ENCODE data around the gene MYOCD. TPM values are rescaled to one million over a fixed set of nuclear protein-coding genes. Genes with fewer than 3 reads are reported as not detected.
A peak's percentile ranks its signal among the peaks of the same experiment; 100 is the strongest.

The MYOCD gene
- total RNA-seq, 1 donor from 2014 or later = 26.5 TPM

- no peaks in the 10 kb centered on the region for H3K4me1 ChIP-seq
- intact Hi-C loops (cut with DNase I) = no loop called here
- no peak overlapping the region for H3K4me3 ChIP-seq
- no peaks in the 10 kb centered on the region for H3K36me3 ChIP-seq
- no peaks in the 10 kb centered on the region for H3K27me3 ChIP-seq
- H3K9me3 ChIP-seq = no peaks in the 10 kb centered on the region
- no peak for TF ChIP-seq POLR2AphosphoS5 (IDR thresholded peaks at IDR 0.05; ENCODE audit: insufficient read depth in 1 of 2, low read depth in 1 of 2)
- no peak for TF ChIP-seq POLR2A (IDR thresholded peaks at IDR 0.05)
- no peak for TF ChIP-seq CTCF (IDR thresholded peaks at IDR 0.05)
- H3K27ac ChIP-seq = no peak overlapping the region
- DNase-seq (ENCODE audit: extremely low spot score in 2 of 2) = no peak
These were observed 72.9 kb downstream of the MYOCD start for GRCh38 chr17:12738624-12739023.

- no peak for TF ChIP-seq POLR2A (IDR thresholded peaks at IDR 0.05)
- no peak for TF ChIP-seq POLR2AphosphoS5 (IDR thresholded peaks at IDR 0.05; ENCODE audit: insufficient read depth in 1 of 2, low read depth in 1 of 2)
These were observed 73.8 kb downstream of the MYOCD start for GRCh38 chr17:12739500-12739899.

GRCh38 chr17:12743046-12743445, 77.4 kb downstream of the MYOCD start:
- TF ChIP-seq POLR2A (IDR thresholded peaks at IDR 0.05) = no peak
- no peak overlapping the region for H3K27ac ChIP-seq
- H3K9me3 ChIP-seq = no peaks in the 10 kb centered on the region
- no peaks in the 10 kb centered on the region for H3K36me3 ChIP-seq
- no peak overlapping the region for H3K4me3 ChIP-seq
- no peaks in the 10 kb centered on the region for H3K27me3 ChIP-seq
- DNase-seq (ENCODE audit: extremely low spot score in 2 of 2) = no peak
- H3K4me1 ChIP-seq = no peaks in the 10 kb centered on the region
- intact Hi-C loops (cut with DNase I) = no loop called here

More at GRCh38 chr17:12739500-12739899, 73.8 kb downstream of the MYOCD start:
- H3K27ac ChIP-seq = no peak overlapping the region
- no peaks in the 10 kb centered on the region for H3K27me3 ChIP-seq
- no peaks in the 10 kb centered on the region for H3K4me1 ChIP-seq
- no peaks in the 10 kb centered on the region for H3K9me3 ChIP-seq
- H3K36me3 ChIP-seq = no peaks in the 10 kb centered on the region
- DNase-seq (ENCODE audit: extremely low spot score in 2 of 2) = no peak
- intact Hi-C loops (cut with DNase I) = no loop called here
- no peak overlapping the region for H3K4me3 ChIP-seq

GRCh38 chr17:12744298-12744697, 78.6 kb downstream of the MYOCD start:
- no peaks in the 10 kb centered on the region for H3K9me3 ChIP-seq
- DNase-seq (ENCODE audit: extremely low spot score in 2 of 2) = no peak
- H3K27me3 ChIP-seq = no peaks in the 10 kb centered on the region
- H3K27ac ChIP-seq = no peak overlapping the region
- no peak for TF ChIP-seq POLR2AphosphoS5 (IDR thresholded peaks at IDR 0.05; ENCODE audit: insufficient read depth in 1 of 2, low read depth in 1 of 2)
- H3K4me1 ChIP-seq = no peaks in the 10 kb centered on the region
- intact Hi-C loops (cut with DNase I) = no loop called here
- H3K4me3 ChIP-seq = no peak overlapping the region
- no peaks in the 10 kb centered on the region for H3K36me3 ChIP-seq

GRCh38 chr17:12744786-12745185, 79.1 kb downstream of the MYOCD start:
- no peak overlapping the region for H3K4me3 ChIP-seq
- DNase-seq (ENCODE audit: extremely low spot score in 2 of 2) = no peak
- H3K36me3 ChIP-seq = no peaks in the 10 kb centered on the region
- intact Hi-C loops (cut with DNase I) = no loop called here
- H3K27me3 ChIP-seq = no peaks in the 10 kb centered on the region
- no peaks in the 10 kb centered on the region for H3K4me1 ChIP-seq
- H3K9me3 ChIP-seq = no peaks in the 10 kb centered on the region
- no peak for TF ChIP-seq POLR2AphosphoS5 (IDR thresholded peaks at IDR 0.05; ENCODE audit: insufficient read depth in 1 of 2, low read depth in 1 of 2)
- no peak for TF ChIP-seq CTCF (IDR thresholded peaks at IDR 0.05)
- no peak for TF ChIP-seq POLR2A (IDR thresholded peaks at IDR 0.05)
- H3K27ac ChIP-seq = no peak overlapping the region

- no peak overlapping the region for H3K27ac ChIP-seq
- peak in 1 of 2 donors; percentile 19 for DNase-seq (ENCODE audit: extremely low spot score in 2 of 2)
- H3K36me3 ChIP-seq = no peaks in the 10 kb centered on the region
- intact Hi-C loops (cut with DNase I) = no loop called here
- H3K27me3 ChIP-seq = no peaks in the 10 kb centered on the region
- no peaks in the 10 kb centered on the region for H3K4me1 ChIP-seq
- no peak overlapping the region for H3K4me3 ChIP-seq
- TF ChIP-seq POLR2AphosphoS5 (IDR thresholded peaks at IDR 0.05; ENCODE audit: insufficient read depth in 1 of 2, low read depth in 1 of 2) (no peak), CTCF (IDR thresholded peaks at IDR 0.05) (no peak), POLR2A (IDR thresholded peaks at IDR 0.05) (no peak)
- no peaks in the 10 kb centered on the region for H3K9me3 ChIP-seq
These were observed 79.8 kb downstream of the MYOCD start for GRCh38 chr17:12745486-12745885.

Data from vagina (tissue), 2 donors.